ENCODE results near the gene PIP5K1B. TPM values are rescaled to one million over a fixed set of nuclear protein-coding genes. Genes with fewer than 3 reads are reported as not detected.

Gene PIP5K1B
- total RNA-seq, 1 experiment from 2014 or later = 0.20 TPM

DNA sequence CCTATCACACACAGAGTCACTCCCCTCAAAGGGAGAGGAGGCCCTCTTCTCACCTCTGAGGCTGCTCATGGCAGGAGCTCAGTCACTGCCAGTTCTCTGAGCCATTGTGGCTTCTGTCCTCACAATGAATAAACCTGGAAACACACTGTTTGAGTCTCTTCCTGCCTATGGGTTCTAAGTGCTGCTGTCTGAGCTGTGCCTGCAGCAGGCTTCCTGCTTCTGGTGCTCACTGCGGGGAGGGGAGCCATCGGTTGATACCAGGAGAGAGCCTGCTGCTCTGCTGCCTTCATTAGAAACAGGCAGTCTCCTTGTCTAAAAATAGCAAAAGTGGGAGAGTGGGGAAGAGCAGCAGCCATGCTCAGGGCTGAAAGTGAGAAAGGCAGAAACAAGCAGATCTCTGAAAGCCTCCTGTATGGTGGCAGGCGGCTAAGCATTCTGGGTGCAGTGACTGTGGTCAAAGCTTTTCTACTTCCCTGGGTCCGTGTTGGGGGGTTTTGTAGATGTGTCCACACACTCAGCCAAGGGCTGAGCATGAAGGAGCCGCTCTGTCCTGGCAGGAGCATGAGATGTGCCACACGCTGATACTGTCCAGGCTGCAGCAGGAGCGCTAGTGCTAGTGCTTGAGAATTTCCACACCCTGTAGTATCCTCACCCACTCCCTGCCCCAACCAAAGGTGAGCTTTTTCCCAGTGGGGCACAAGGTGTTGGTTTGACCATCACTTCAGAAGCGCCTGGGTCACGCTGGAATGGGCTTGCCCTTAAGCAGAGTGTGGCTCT, 274.7 kb downstream of the PIP5K1B start:
- Histone ChIP-seq H3K36me3 (ENCODE audit: control insufficient read depth in 1 of 2, insufficient read depth in 2 of 2, low read length in 2 of 2) (no peaks in the 10 kb centered on the region), H3K4me3 (replicated peaks in 1 of 2; ENCODE audit: low read depth in 1 of 2, low read length in 2 of 2) (no peak overlapping the region), H3K9me3 (ENCODE audit: control insufficient read depth in 1 of 2, insufficient read depth in 1 of 2, low read depth in 1 of 2, low read length in 2 of 2) (no peaks in the 10 kb centered on the region), H4K20me1 (ENCODE audit: insufficient read depth) (no peaks in the 10 kb centered on the region), H3K27me3 (ENCODE audit: insufficient read depth, low read length) (peaks cover 10% of the 10 kb centered on the region), H3K9me2 (ENCODE audit: insufficient read depth) (no peaks in the 10 kb centered on the region), H3K27ac (ENCODE audit: low read depth, low read length) (no peak overlapping the region), H3K9ac (ENCODE audit: low read length) (no peak overlapping the region), H2AFZ (ENCODE audit: low read depth, low read length, poor library complexity, severe bottlenecking) (no peak overlapping the region), H3K79me2 (ENCODE audit: insufficient read depth, low read length) (no peaks in the 10 kb centered on the region), H3K4me1 (ENCODE audit: control insufficient read depth in 1 of 2, insufficient read depth in 2 of 2, low read length in 2 of 2) (no peaks in the 10 kb centered on the region), H3K4me2 (ENCODE audit: low read length) (no peak overlapping the region)
- intact Hi-C loops (cut with micrococcal nuclease) = no loop called here
- ChIA-PET CTCF (no interaction called here), POLR2A (no interaction called here), RAD21 (ENCODE audit: low non-redundant PET in 1 of 2, low total read pairs in 2 of 2, uncharacterized antibody in 2 of 2, unreplicated experiment in 2 of 2) (no interaction called here)
- no TSS peak for BruUV-seq (replicated peaks)
- TF ChIP-seq, protein P1, sequence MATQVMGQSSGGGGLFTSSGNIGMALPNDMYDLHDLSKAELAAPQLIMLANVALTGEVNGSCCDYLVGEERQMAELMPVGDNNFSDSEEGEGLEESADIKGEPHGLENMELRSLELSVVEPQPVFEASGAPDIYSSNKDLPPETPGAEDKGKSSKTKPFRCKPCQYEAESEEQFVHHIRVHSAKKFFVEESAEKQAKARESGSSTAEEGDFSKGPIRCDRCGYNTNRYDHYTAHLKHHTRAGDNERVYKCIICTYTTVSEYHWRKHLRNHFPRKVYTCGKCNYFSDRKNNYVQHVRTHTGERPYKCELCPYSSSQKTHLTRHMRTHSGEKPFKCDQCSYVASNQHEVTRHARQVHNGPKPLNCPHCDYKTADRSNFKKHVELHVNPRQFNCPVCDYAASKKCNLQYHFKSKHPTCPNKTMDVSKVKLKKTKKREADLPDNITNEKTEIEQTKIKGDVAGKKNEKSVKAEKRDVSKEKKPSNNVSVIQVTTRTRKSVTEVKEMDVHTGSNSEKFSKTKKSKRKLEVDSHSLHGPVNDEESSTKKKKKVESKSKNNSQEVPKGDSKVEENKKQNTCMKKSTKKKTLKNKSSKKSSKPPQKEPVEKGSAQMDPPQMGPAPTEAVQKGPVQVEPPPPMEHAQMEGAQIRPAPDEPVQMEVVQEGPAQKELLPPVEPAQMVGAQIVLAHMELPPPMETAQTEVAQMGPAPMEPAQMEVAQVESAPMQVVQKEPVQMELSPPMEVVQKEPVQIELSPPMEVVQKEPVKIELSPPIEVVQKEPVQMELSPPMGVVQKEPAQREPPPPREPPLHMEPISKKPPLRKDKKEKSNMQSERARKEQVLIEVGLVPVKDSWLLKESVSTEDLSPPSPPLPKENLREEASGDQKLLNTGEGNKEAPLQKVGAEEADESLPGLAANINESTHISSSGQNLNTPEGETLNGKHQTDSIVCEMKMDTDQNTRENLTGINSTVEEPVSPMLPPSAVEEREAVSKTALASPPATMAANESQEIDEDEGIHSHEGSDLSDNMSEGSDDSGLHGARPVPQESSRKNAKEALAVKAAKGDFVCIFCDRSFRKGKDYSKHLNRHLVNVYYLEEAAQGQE (IDR thresholded peaks at IDR 0.05; ENCODE audit: low read depth) = no peak
- no peak for TF ChIP-seq JUND (IDR thresholded peaks at IDR 0.05)
- ATAC-seq (no peak), DNase-seq (ENCODE audit: low read depth, low spot score) (no peak)

DNA sequence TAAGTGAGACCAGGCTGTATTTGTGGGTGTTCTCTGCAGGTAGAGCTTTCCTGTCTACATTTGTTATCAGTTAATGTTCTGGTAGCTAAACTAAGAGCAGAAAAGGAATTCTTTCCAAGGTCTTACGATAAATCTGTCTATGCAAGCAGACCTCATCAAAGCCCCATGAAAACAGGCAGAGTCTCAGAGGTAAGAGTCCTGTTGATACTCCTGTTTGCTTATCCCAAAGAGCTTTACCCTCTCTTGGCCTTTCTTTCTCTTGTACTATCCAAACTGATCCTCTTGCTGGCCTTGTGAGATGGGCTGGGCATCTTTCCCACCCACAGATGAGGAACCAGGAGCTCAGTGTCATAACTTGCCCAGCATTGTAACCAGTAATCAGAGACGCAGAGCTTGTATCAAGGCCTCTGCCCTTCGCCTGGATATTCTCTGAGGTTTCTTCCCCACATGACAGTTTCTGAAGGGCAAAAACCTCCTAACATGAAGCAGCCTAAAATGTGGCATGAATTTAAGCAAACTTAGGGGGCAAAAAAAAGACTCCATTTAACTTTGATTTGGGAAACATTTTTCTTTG, 275.4 kb downstream of the PIP5K1B start:
- H3K4me2 ChIP-seq (ENCODE audit: low read length) = no peak overlapping the region
- H3K36me3 ChIP-seq (ENCODE audit: control insufficient read depth in 1 of 2, insufficient read depth in 2 of 2, low read length in 2 of 2) = no peaks in the 10 kb centered on the region
- no peak overlapping the region for H3K27ac ChIP-seq (ENCODE audit: low read depth, low read length)
- peaks cover 10% of the 10 kb centered on the region for H3K27me3 ChIP-seq (ENCODE audit: insufficient read depth, low read length)
- no peak for DNase-seq (ENCODE audit: low read depth, low spot score)
- CTCF ChIA-PET = no interaction called here
- no TSS peak for BruUV-seq (replicated peaks)
- H4K20me1 ChIP-seq (ENCODE audit: insufficient read depth) = no peaks in the 10 kb centered on the region
- intact Hi-C loops (cut with micrococcal nuclease) = no loop called here
- POLR2A ChIA-PET = no interaction called here
- H3K4me3 ChIP-seq (replicated peaks in 1 of 2; ENCODE audit: low read depth in 1 of 2, low read length in 2 of 2) = no peak overlapping the region
- no peaks in the 10 kb centered on the region for H3K4me1 ChIP-seq (ENCODE audit: control insufficient read depth in 1 of 2, insufficient read depth in 2 of 2, low read length in 2 of 2)
- TF ChIP-seq EZH2 (IDR thresholded peaks at IDR 0.05) = no peak
- TF ChIP-seq CBX3 (IDR thresholded peaks at IDR 0.05; ENCODE audit: low read depth) = no peak
- TF ChIP-seq ZFX (IDR thresholded peaks at IDR 0.05) = no peak
- TF ChIP-seq YY1 (IDR thresholded peaks at IDR 0.05; ENCODE audit: extremely low read depth, insufficient replicate concordance, low read depth, low read length) = no peak
- no peak for TF ChIP-seq SIN3A (IDR thresholded peaks at IDR 0.05; ENCODE audit: low read depth)
- TF ChIP-seq, protein P2, sequence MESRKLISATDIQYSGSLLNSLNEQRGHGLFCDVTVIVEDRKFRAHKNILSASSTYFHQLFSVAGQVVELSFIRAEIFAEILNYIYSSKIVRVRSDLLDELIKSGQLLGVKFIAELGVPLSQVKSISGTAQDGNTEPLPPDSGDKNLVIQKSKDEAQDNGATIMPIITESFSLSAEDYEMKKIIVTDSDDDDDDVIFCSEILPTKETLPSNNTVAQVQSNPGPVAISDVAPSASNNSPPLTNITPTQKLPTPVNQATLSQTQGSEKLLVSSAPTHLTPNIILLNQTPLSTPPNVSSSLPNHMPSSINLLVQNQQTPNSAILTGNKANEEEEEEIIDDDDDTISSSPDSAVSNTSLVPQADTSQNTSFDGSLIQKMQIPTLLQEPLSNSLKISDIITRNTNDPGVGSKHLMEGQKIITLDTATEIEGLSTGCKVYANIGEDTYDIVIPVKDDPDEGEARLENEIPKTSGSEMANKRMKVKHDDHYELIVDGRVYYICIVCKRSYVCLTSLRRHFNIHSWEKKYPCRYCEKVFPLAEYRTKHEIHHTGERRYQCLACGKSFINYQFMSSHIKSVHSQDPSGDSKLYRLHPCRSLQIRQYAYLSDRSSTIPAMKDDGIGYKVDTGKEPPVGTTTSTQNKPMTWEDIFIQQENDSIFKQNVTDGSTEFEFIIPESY (IDR thresholded peaks at IDR 0.05; ENCODE audit: extremely low read depth, insufficient replicate concordance, low read length) = no peak
- no peak for TF ChIP-seq TCF7L2 (IDR thresholded peaks at IDR 0.05; ENCODE audit: borderline replicate concordance, extremely low read depth, insufficient read depth, insufficient read length)
- TF ChIP-seq EZH2phosphoT487 (IDR thresholded peaks at IDR 0.05; ENCODE audit: borderline replicate concordance) = no peak
- TF ChIP-seq FOSL1 (IDR thresholded peaks at IDR 0.05; ENCODE audit: low read depth) = no peak
- no peak for TF ChIP-seq ELF1 (IDR thresholded peaks at IDR 0.05; ENCODE audit: borderline replicate concordance, low read depth)
- TF ChIP-seq MAX (IDR thresholded peaks at IDR 0.05) = no peak
- no peak for TF ChIP-seq POLR2AphosphoS5 (IDR thresholded peaks at IDR 0.05; ENCODE audit: low read depth, low read length)
- ATAC-seq = no peak
- no peak overlapping the region for H3K9ac ChIP-seq (ENCODE audit: low read length)
- RAD21 ChIA-PET (ENCODE audit: low non-redundant PET in 1 of 2, low total read pairs in 2 of 2, uncharacterized antibody in 2 of 2, unreplicated experiment in 2 of 2) = no interaction called here
- no peaks in the 10 kb centered on the region for H3K9me2 ChIP-seq (ENCODE audit: insufficient read depth)
- H3K9me3 ChIP-seq (ENCODE audit: control insufficient read depth in 1 of 2, insufficient read depth in 1 of 2, low read depth in 1 of 2, low read length in 2 of 2) = no peaks in the 10 kb centered on the region
- H2AFZ ChIP-seq (ENCODE audit: low read depth, low read length, poor library complexity, severe bottlenecking) = no peak overlapping the region
- H3K79me2 ChIP-seq (ENCODE audit: insufficient read depth, low read length) = no peaks in the 10 kb centered on the region

Data from HCT116 (cell line).